Epithelial cell of prostate (primary cell): ENCODE results near the gene MOB4.
"Not testable (repeated sequence)": the region's sequence is repeated elsewhere in the genome, so short reads cannot be mapped to it uniquely, and the experiment has no call there.

Experiments
- DNase-seq: peaks from one replicate; pipeline ENCODE4 v3.0.0-alpha.2; 2011; ENCODE audit warnings: low read depth, low spot score
- H3K27ac ChIP-seq: fragments of 450-650 bp; 2 replicates; pipeline ENCODE4 v1.5.1; 2017; ENCODE audit warnings: mild to moderate bottlenecking

Gene MOB4

DNA sequence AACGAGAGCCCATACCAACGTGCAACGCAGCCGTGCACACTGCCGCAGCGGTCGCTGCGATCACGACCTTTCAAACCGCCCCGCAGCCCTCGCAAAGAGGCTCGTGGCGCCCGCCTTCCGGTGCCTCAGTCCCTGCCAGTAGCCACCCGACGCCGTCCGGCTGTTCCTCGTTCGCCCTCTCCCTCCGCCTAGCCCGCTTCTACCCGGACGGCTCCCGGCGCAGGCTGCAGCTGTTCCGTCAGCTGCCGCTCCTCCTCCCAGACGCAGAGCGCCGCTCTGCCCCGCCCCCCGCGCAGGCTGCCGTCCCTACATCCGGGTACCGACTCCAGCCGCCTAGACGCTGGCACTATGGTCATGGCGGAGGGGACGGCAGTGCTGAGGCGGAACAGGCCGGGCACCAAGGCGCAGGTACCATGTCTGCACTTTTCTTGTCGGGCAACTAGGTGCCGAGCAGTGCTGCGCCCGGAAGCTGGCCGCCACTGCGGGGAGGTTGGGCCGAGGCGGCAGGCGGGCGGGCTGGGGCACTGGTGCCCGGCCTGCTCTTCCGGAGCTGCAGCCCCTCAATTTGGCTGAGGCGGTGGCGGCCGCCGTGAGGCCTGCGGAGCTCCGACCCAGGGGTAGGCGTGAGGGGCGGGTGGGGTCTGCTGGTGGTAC lies at the start of gene MOB4:
MOB4 (plus strand) TSS at position 328 of the 654 bp plus-strand sequence; CDS start at position 349, 21 bp downstream.
- peak within 1 kb of the TSS; percentile 85 for H3K27ac ChIP-seq
- DNase-seq, result peak; percentile 66

DNA sequence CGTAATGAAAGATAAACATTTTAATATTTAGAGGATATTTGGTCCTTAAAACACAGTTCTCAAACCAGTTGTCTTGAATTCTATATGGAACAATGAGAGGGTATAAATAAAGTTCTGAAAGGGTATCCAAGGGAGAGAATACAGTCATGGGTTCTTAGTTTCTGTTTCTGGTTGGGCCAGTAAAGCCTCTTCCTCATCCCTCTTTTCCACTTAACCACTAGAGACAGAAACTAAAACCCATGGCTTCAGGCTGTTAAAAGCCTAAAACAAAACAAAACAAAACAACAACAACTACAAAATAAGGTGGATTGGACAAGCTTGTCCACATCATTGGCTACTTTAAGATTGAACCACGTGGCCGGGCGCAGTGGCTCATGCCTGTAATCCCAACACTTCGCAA lies 43.7 kb upstream of the MOB4 start:
- H3K27ac ChIP-seq, result no peak overlapping the region
- no peak for DNase-seq

DNA sequence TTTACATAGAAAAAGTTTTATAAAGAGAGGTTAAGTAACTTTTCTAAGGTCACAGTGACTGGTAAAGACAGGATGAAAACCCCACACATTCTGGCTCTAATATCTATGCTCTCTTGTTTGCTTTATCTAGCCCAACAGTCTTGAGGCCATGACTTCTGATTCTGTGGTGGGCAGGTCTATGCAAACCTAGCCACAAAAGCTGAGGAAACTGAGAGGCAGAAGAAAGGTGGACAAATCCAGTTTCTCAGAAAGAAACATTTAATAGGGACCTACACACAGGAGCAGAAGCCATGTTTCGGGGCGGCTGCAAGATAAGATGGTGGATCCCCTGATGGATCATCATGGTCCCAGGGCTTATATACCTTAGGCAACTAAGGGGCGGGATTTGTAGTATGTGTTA lies 38.1 kb upstream of the MOB4 start:
- no peak overlapping the region for H3K27ac ChIP-seq
- no peak for DNase-seq

DNA sequence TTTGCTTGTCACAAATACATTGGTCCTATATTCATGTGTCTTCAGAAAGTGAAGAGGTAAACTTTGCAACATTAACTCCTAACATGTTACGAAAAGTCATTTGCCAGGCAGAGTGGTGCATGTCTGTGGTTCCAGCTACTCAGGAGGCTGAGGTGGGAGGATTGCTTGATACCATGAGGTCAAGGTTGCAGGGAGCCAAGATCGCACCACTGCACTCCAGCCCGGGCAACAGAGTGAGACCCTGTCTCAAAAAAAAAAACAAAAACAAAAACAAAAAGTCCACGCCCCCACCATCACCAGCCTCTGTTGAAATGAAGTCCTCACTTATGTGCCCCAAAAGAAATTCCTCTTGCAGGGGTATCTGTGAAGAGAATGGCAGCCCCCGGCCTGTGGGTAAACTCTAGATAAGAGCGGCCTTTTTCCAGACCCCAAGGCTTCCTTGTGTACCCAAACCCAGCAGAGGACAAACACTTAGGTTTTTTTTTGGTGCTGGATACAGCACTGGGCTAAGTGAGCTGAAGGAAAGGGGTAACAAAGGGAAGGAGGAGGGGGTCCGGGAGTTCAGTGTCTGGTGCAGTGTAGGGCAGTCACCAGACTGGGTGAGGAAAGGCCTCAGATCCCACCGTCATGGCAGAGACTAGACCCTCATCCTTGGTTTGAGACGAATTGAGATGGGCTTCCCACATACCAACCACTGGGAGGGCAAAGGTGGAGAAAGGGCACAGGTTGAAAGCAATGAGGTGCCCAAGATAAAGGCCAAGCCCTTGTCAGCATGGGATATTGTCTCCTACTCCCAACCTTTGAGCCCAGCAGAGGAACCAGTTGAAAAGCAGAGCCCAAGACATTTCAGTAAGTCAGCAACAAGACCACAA lies 35.5 kb upstream of the MOB4 start:
- no peak overlapping the region for H3K27ac ChIP-seq
- no peak for DNase-seq

DNA sequence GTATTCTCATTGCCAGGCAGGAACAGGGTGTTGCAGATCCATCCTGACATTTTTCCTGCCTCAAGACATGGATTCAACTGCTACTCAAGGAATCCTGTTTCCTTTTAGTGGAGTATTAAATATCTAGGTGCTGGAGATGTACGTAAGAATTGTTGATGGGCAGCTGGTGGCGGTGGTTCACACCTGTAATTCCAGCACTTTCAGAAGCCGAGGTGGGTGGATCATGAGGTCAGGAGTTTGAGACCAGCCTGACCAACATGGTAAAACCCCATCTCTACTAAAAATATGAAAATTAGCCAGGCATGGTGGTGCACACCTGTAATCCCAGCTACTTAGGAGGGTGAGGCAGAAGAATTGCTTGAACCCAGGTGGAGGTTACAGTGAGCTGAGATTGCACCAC lies 31.6 kb upstream of the MOB4 start:
- DNase-seq, H3K27ac ChIP-seq: not testable (repeated sequence)

DNA sequence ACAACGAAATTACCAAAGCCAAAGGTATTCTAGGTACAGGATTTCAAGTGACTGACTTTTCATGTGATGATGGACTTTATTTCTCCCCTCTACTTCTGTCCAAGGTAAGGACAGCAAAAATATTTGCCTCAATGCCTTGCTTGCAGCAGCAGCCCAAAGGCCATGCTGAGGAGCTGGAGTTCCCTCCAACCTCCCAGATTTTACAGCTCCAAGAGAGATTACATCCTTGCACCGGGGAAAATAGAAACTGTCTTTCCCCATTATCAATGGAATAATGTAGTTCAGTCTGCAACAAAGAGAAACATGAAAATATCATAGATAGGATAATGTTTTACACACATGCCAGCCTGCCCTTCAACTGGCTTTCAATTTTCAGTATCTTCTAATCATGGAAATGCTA lies 29.7 kb upstream of the MOB4 start:
- no peak for DNase-seq
- no peak overlapping the region for H3K27ac ChIP-seq

DNA sequence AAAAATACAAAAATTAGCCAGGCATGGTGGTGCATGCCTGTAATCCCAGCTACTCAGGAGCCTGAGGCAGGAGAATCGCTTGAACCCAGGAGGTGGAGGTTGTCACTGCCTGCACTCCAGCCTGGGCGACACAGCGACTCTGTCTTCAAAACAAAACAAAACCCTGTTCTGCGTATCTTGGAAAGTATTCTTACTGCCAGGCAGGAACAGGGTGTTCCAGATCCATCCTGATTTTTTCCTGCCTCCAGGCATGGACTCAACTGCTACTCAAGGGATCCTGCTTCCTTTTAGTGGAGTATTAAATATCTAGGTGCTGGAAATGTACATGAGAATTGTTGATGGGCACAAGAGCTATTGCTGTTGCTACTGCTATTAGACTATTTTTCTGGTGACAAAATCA lies 28.5 kb upstream of the MOB4 start:
- DNase-seq, result no peak
- no peak overlapping the region for H3K27ac ChIP-seq

DNA sequence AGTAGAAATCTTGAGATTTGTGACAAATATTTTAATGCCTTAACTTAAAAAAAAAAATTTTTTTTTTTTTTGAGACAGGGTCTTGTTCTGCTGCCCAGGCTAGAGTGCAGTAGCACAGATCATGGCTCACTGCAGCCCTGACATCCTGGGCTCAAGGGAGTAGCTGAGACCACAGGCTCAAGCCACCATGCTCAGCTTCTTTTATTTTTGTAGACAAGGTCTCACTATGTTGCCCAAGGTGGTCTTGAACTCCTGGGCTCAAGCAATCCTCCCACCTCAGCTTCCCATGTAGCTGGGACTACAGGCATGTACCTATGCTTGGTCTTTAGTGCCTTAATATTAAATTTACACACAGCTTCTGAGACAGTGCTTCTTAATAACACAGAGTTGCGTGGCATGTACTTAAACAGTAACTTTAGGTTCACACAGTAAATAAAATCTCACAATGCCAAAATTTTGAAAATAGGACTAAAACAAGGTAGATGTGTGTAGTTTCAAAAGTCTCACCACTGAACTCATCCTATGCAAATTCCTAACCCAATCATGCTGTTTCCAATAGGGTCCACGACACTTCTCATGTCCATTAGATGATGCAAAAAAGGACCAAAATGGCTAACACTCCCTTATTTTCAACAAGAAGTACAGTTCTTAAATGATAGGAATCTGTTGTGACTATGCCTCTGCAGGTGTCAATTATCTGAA lies 20.3 kb upstream of the MOB4 start:
- no peak for DNase-seq
- H3K27ac ChIP-seq, result no peak overlapping the region

DNA sequence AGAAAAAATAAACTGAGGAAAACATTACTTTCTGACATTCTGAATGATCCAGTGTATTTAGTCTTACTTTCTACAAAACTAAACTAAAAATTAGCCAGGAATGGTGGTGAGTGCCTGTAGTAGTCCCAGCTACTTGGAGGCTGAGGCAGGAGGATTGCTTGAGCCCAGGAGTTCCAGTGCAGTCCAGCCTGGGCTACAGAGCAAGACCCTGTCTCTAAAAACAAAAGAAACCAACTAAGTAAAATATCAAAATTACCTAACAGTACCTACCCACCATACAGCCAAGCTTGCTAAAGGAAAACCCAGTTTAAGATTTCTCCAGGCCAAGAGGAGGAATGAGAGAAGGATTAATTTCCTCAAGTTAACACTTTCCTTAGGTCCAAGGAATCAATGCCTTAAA lies 19.2 kb upstream of the MOB4 start:
- DNase-seq, result no peak
- peak overlapping the region; percentile 95 for H3K27ac ChIP-seq

DNA sequence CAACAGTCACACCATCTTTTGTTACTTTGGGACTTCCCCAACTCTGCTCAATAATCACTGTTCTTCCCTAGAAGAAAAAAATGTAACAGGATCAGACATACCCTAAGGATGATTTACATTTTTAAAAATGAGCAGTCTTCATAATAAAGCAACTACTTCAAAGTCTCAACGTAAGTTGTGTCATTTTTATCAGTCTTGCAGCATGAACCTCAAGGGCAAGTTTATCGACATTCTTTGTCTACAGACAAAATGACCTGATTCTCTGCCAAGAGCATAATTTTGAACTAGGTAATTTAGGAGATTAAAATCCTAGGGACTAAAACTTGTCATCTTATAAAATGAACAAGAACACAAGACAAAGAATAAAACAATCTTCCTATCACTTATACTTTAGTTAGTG lies 18.5 kb upstream of the MOB4 start:
- no peak for DNase-seq
- peak overlapping the region; percentile 95 for H3K27ac ChIP-seq

DNA sequence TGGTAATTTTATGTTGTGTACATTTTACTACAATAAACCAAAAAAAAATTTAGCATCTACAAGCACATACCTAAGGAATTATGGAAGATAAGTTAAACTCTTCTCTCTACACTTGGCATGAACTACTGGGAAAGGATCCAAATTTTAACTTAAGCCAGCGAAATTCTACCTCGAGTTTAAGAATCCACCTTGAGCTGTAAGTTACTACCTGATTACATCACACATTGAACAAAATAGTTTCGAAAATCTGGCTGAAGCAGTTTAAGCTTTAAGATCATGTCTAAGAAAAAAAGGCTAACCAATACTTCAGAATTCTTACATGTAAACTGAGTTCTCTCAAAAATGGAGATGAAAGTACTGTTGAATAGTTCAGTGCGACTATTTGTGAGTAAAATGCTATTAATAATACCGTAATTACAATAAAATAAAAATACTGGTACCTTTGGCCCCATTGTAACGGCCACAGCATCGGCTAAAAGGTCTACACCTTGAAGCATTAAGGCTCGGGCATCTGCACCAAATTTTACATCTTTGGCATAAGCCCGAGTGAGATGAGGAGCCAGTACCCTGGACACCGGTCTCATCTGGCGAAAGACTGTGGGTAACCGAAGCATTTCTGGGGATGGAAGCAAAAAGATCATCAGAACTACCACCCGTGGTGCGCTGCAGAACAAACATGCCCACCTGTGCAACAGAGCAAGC lies 17.5 kb upstream of the MOB4 start:
- H3K27ac ChIP-seq, result peak overlapping the region; percentile 95
- no peak for DNase-seq

DNA sequence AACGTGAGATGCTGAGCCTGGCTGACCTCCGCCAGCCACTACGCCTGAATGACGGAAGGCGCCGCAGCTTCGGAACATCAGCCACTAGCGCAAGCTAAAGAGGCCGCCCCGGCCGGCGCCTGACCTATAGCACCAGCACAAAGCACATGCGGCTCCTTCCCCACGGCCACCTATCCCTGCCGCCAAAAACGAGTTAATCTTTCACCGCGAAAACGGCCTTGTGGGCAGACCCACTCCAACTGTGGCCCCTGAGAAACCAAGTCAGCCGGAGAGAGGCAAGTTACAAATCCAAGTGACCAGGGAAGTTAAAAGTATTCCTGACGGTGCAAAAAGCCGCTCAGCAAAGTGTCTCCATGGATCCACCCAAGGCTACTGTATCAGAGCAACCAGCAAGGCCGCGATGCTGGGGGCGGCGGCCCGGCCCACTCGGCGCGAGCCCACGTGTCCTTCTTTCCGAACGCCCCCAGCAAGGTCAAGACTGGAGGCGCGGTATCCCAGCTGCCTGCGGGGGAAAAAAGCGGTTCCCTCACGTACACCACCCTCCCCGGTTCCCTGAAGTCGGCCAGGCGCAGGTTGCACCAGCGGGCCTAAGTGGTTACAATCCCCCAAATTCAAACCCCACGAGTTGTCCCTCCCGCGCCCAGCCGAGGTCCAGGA lies 16.8 kb upstream of the MOB4 start:
- no peak for DNase-seq
- peak overlapping the region; percentile 95 for H3K27ac ChIP-seq

DNA sequence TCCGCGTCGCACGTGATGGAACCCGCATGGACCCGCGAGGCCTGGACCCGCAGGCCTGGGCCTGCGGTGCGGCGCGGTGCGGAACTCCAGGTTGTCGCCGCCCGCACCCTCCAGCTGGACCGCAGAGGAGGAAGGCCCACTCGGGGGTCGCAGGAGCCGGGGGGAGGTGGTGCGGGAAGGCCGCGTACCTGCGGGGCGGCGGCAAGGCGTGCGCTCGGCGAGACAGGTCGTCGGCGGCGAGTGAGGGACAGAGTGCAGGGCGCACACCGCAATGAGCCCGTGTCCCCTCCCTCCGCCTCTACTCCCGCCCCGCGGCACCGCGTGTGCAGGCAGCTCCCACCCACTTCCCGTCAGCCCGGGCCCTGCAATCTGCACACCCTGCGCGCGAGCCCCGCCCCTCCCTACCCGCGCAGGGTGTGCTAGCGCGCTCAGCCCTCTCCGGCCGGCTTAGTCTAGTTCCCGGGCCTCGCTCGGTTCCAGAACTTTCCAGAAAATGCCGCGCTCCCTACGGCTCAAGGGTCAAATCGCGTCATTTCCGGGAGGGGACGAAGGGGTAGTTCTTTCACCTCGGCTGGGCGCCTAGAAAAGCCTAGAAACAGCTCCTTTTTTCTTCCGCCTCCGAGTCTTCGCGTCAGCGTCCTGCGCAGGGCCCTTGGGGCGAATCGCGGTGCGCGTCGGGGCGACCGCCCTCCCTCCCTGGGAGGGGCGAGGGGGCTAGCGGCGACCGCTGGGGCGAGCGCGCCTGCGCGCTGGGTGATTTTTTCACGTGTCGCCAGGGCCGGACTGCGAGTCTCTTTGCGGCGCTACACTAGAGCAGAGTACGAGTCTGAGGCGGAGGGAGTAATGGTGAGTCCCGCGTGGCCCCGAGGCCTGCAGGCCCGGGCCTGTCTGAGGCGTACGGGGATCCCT lies 16.0 kb upstream of the MOB4 start, which contains the start of the genes HSPD1 and HSPE1:
HSPD1 (minus strand) TSS at position 247 of the 909 bp plus-strand sequence. CDS start 992 bp downstream, outside the sequence.
HSPE1 (plus strand) TSS at position 786 of the 909 bp plus-strand sequence; CDS start at position 844, 58 bp downstream.
- H3K27ac ChIP-seq, result peak within 1 kb of the TSS; percentile 95

DNA sequence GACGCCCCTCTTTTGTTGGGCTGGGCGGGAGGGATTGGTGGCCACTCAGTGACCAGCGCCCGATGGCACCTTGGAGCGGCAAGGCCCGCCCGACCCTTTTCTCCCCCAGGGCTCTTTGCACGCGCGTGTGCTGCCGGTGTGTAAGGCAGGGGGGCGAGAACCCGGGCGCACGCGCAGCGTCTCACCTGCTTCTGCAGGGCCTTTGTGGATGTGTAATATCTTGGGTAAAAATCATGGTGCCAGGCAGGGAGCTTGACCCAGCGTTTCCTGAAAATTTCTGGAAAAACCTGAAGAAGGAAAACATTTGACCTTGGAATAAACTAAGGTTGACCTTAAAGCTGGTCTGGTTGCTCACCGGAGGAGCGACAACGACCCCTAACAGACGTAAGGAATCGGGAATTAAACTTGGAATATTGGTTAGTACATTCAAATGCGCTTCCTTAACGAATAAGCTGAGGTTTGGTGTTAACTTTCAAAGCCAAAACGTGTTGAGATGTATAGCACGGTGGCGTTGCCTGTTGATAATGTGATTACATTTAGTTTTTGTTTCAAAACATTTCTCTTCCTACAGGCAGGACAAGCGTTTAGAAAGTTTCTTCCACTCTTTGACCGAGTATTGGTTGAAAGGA lies 15.2 kb upstream of the MOB4 start:
- H3K27ac ChIP-seq, result peak overlapping the region; percentile 95
- no peak for DNase-seq

More for the DNA sequence above, 16.0 kb upstream of the MOB4 start, which contains the start of the genes HSPD1 and HSPE1:
- peak; percentile 93 for DNase-seq

DNA sequence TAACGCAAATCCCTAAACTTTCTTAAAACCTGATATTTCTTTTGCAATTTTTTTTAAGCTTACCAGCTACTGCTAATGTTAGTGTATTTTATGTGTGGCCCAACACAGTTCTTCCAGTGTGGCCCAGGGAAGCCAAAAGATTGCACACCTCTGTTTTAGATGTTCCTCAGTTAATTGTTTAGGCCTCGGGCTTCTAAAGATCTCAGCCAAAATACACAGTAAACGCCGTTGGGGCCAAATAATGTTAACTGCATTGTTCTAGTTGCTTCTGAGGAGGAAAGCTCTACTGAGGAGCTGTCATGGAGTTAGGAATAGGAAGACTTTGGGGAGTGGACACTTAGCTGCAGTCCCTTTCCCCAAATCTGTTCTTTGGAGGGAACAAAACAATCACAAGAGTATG lies 13.7 kb upstream of the MOB4 start:
- H3K27ac ChIP-seq, result no peak overlapping the region
- no peak for DNase-seq

DNA sequence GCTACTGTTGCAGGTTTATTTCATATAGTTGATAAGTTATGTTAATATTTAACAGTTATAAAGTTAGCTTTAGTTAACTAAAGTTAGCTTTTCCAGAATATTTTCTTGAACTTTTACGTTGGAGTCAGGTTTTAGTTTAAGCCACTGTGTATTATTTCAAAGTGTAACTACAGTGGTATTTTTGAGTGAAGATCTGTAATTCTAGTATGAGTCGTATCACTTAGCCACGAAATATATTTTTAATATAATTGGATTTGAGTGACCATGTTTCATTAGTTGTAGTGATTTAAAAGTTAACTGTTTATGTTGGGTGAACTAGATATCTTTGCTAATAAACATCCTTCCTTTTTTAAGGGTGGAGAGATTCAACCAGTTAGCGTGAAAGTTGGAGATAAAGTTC lies 13.2 kb upstream of the MOB4 start:
- DNase-seq, result no peak
- H3K27ac ChIP-seq, result no peak overlapping the region

DNA sequence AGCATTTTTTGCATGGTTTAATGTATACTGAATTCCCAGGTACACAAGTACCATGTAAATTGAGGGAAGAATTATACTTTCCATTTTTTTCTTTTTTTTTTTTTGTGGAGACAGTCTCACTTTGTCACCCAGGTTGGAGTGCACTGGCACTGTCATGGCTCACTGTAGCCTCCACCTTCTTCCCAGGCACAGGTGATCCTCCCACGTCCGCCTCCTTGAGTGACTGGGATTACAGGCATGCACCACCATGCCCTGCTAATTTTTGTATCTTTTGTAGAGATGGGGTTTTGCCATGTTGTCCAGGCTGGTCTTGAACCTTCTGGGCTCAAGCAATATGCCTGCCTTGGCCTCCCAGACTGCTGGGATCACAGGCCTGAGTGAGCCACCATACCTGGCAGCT lies 11.9 kb upstream of the MOB4 start:
- H3K27ac ChIP-seq, result no peak overlapping the region
- DNase-seq, result no peak

DNA sequence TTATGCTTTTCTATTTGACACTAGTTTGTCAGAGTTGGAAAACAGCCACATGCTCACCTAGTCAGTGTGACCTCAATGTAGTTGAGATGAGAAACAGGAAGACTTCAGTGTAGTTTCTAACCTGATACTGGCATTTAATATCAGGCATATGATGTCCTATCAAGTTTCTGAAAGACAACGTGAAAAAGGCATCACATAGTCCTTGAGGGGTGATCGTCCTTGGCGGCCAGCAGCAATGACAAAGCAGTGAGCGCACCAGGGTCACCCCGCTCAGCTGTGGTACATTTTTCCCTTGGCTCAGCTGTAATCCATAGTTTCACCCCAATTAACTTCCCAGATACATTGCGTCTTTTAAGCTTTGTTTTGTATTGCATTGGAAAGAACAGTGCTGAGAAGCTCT lies 11.4 kb upstream of the MOB4 start:
- DNase-seq, result no peak

More for the DNA sequence above, 11.4 kb upstream of the MOB4 start:
- no peak overlapping the region for H3K27ac ChIP-seq
